ENCODE results near the gene HSD17B14.

DNA sequence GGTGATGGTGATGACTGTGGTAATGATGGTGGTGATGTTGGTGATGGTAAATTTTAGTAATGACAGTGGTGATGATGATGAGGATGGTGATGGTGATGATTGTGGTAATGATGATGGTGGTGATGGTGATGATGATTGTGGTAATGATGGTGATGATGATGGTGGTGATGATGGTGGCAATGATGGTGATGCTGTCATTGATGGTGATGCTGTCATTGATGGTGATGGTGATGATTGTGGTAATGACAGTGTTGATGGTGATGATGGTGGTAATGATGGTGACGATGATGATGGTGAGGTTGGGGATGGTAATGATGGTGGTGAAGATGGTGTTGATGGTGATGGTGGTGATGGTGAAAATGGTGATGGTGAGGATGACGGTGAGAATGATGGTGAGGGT is 13.8 kb downstream of the HSD17B14 start:
- TF ChIP-seq EP300 (IDR thresholded peaks at IDR 0.05) (no peak), POLR2A (IDR thresholded peaks at IDR 0.05) (no peak)
- TF ChIP-seq, protein P1, sequence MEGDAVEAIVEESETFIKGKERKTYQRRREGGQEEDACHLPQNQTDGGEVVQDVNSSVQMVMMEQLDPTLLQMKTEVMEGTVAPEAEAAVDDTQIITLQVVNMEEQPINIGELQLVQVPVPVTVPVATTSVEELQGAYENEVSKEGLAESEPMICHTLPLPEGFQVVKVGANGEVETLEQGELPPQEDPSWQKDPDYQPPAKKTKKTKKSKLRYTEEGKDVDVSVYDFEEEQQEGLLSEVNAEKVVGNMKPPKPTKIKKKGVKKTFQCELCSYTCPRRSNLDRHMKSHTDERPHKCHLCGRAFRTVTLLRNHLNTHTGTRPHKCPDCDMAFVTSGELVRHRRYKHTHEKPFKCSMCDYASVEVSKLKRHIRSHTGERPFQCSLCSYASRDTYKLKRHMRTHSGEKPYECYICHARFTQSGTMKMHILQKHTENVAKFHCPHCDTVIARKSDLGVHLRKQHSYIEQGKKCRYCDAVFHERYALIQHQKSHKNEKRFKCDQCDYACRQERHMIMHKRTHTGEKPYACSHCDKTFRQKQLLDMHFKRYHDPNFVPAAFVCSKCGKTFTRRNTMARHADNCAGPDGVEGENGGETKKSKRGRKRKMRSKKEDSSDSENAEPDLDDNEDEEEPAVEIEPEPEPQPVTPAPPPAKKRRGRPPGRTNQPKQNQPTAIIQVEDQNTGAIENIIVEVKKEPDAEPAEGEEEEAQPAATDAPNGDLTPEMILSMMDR (IDR thresholded peaks at IDR 0.05) = no peak

Data from sigmoid colon (tissue), 4 donors.